Measurements from ENCODE around the gene TMEFF2.

TMEFF2 gene

DNA sequence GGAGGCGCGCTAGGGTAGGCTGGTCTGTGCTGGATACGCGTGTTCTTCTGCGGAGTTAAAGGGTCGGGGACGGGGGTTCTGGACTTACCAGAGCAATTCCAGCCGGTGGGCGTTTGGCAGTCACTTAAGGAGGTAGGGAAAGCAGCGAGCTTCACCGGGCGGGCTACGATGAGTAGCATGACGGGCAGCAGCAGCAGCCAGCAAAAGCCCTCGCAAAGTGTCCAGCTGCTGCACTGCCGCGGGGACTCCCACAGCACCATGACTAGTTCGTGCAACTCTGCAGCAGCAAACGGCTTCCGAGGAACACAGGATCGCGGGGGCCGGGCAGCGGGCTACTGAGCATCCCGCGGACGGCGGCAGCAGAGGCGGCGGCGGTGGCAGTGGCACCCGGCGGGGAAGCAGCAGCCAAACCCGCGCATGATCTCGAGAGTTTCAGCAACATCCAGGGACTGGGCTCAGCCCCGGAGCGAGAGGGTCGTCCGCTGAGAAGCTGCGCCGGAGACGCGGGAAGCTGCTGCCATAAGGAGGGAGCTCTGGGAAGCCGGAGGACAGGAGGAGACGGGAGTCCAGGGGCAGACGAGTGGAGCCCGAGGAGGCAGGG lies 368 bp downstream of the TMEFF2 start:
- CTCF ChIA-PET = interaction anchor here (0.8 to 6.1 kb wide), 11 partner anchors 8 to 641 kb away, joined by 3 to 67 read pairs (median 4); no protein-coding TSS in a partner anchor
- TF ChIP-seq, protein P1, sequence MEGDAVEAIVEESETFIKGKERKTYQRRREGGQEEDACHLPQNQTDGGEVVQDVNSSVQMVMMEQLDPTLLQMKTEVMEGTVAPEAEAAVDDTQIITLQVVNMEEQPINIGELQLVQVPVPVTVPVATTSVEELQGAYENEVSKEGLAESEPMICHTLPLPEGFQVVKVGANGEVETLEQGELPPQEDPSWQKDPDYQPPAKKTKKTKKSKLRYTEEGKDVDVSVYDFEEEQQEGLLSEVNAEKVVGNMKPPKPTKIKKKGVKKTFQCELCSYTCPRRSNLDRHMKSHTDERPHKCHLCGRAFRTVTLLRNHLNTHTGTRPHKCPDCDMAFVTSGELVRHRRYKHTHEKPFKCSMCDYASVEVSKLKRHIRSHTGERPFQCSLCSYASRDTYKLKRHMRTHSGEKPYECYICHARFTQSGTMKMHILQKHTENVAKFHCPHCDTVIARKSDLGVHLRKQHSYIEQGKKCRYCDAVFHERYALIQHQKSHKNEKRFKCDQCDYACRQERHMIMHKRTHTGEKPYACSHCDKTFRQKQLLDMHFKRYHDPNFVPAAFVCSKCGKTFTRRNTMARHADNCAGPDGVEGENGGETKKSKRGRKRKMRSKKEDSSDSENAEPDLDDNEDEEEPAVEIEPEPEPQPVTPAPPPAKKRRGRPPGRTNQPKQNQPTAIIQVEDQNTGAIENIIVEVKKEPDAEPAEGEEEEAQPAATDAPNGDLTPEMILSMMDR (IDR thresholded peaks at IDR 0.05; ENCODE audit: insufficient read depth, low read length, missing control alignments) = no peak
- H3K4me3 ChIP-seq (ENCODE audit: low read depth, low read length) = peak overlapping the region; percentile 64
- no peak for DNase-seq (ENCODE audit: low read depth, low spot score)
- POLR2A ChIA-PET = no interaction called here

DNA sequence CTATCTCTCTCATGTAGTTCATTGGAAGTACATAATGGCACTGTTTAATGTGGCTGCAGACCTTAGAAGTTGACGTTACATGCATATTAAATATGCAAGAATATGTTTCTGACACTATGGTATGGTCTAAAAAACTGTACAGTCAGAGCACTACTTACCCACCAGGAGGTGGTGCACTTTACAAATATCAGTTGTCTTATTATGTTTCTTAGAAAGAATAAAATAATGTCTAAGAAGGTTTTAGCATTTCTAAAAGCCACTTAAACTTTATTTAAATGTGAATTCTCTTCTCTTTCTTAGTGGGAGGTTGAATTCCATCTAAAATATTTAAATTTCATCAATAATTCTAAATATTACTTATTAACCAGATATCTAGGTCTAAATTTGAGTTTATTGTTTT lies 4.3 kb downstream of the TMEFF2 start:
- TF ChIP-seq, protein P1 (IDR thresholded peaks at IDR 0.05; ENCODE audit: insufficient read depth, low read length, missing control alignments) = peak; percentile 32
- no peak overlapping the region for H3K4me3 ChIP-seq (ENCODE audit: low read depth, low read length)
- ChIA-PET CTCF (interaction anchor here (1.1 to 6.1 kb wide), 4 partner anchors 9 to 378 kb away, joined by 3 to 67 read pairs (median 6); no protein-coding TSS in a partner anchor), POLR2A (no interaction called here)
- peak; percentile 5 for DNase-seq (ENCODE audit: low read depth, low spot score)

DNA sequence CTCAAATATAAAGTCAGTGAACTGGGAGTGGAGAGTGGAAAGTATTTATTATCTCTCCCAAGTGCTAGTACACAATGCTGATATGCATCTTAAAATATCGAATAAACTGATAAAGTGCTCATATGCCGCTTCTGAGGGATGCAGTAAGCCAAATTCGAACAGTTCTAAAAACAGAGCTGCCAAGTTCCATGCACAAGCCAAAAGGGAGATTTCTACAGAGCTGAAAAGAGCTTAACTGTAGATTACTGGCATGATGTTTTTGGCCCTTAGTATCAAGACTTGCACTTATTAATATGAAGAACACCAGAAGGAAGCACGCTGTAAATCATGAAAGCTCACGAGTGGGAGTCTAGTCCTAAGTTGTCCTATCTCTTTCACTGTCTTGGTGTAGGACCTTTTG lies 7.9 kb downstream of the TMEFF2 start:
- no peak for DNase-seq (ENCODE audit: low read depth, low spot score)
- POLR2A ChIA-PET = no interaction called here
- TF ChIP-seq, protein P1 (IDR thresholded peaks at IDR 0.05; ENCODE audit: insufficient read depth, low read length, missing control alignments) = no peak
- no peak overlapping the region for H3K4me3 ChIP-seq (ENCODE audit: low read depth, low read length)
- CTCF ChIA-PET = interaction anchor here (1.5 to 6.4 kb wide), 2 partner anchors 22 to 100 kb away, joined by 3 to 27 read pairs; no protein-coding TSS in a partner anchor

DNA sequence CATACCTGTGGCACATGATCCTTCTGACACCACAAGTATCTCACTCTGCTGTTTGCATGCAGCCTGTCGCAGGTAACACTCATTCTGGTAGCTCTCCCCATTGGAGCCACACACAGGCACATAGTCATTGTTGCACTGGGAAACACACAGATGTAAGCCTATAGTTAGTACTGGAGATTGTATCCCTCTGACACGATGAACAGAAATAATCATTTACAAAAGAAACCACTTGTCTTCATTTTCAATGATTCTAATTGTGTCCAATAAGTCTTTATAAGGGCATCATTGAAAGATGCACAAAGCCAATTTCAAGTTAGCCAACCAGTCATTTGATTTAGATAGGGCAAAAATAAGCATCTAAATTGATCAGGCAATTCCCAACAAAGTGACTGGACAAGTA lies 10.4 kb downstream of the TMEFF2 start:
- ChIA-PET CTCF (interaction anchor here (1.0 to 6.4 kb wide), 2 partner anchors 22 to 103 kb away, joined by 4 to 27 read pairs; no protein-coding TSS in a partner anchor), POLR2A (no interaction called here)
- TF ChIP-seq, protein P1 (IDR thresholded peaks at IDR 0.05; ENCODE audit: insufficient read depth, low read length, missing control alignments) = no peak
- no peak overlapping the region for H3K4me3 ChIP-seq (ENCODE audit: low read depth, low read length)
- DNase-seq (ENCODE audit: low read depth, low spot score) = no peak

DNA sequence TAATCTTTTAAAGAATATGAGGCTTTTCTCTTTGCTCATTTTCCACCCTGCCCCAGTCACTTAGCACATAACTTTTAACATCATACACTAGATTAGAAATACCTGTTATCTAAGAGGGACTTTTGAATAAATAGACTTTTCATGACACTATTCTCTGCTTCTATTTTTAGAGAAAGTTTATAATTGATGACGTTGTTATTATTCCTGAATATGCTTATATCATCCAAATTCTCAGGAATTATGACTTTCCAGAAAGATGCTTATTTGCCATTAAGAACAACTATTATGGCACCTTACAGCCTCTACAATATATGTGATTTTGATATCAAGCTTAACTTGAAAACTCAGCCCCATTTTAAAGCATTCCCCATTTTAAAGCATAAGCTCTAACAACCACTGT lies 11.4 kb downstream of the TMEFF2 start:
- ChIA-PET POLR2A (no interaction called here), CTCF (interaction anchor here (0.7 to 1.1 kb wide), 3 partner anchors 13 to 617 kb away, joined by 3 to 5 read pairs (median 3); no protein-coding TSS in a partner anchor)
- TF ChIP-seq, protein P1 (IDR thresholded peaks at IDR 0.05; ENCODE audit: insufficient read depth, low read length, missing control alignments) = no peak
- no peak overlapping the region for H3K4me3 ChIP-seq (ENCODE audit: low read depth, low read length)
- DNase-seq (ENCODE audit: low read depth, low spot score) = no peak

DNA sequence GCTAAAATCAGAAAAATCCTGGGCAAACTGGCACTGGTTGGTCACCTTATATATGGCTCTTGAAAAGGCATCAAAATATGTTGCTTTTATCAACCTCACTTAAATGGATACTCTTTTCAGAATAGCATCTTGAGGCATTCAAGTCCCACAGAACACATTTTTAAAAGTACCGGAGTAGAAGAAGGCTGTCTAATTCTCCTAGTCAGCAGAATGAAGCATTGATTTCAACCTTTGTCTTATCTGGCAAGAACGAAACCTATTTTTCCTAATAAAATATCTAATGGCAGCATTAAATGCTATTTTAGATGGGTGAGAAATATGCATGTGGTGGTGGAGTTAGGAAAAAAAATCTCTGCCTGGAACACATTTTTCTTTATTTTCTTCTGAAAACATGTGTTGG lies 27.8 kb downstream of the TMEFF2 start:
- ChIA-PET POLR2A (no interaction called here), CTCF (interaction anchor here (1.3 kb wide), 1 partner anchor 355 kb away, joined by 4 read pairs; no protein-coding TSS in a partner anchor)
- no peak overlapping the region for H3K4me3 ChIP-seq (ENCODE audit: low read depth, low read length)
- DNase-seq (ENCODE audit: low read depth, low spot score) = no peak
- TF ChIP-seq, protein P1 (IDR thresholded peaks at IDR 0.05; ENCODE audit: insufficient read depth, low read length, missing control alignments) = no peak
